C1 segment of cervical spinal cord (tissue), 14 donors: ENCODE results near the gene FSCN2.
A peak's percentile ranks its signal among the peaks of the same experiment; 100 is the strongest.

Source experiments
- DNase-seq, 14 donors: peaks; one replicate each; lab custom pipeline; 2025; lab: John Stamatoyannopoulos, UW

Gene FSCN2

GRCh38 chr17:81489998-81490992 lies 37.9 kb upstream of the FSCN2 start:
- no peak for DNase-seq

GRCh38 chr17:81491181-81491581 lies 37.0 kb upstream of the FSCN2 start:
- no peak for DNase-seq

GRCh38 chr17:81491761-81492160 lies 36.4 kb upstream of the FSCN2 start:
- no peak for DNase-seq

- no peak for DNase-seq
Measured at GRCh38 chr17:81492202-81492601, 36.0 kb upstream of the FSCN2 start.

GRCh38 chr17:81492706-81493105 lies 35.5 kb upstream of the FSCN2 start:
- DNase-seq, result no peak

- DNase-seq, result peak in 1 of 14 donors; percentile 22
Measured at GRCh38 chr17:81493198-81494038, 34.8 kb upstream of the FSCN2 start.

GRCh38 chr17:81494626-81495377 lies 33.4 kb upstream of the FSCN2 start:
- DNase-seq, result peak in 1 of 14 donors; percentile 20

GRCh38 chr17:81498953-81499600 lies 29.1 kb upstream of the FSCN2 start:
- DNase-seq, result no peak

- DNase-seq, result no peak
Measured at GRCh38 chr17:81499601-81499970, 28.6 kb upstream of the FSCN2 start.

- DNase-seq, result no peak
Measured at GRCh38 chr17:81500047-81500446, 28.1 kb upstream of the FSCN2 start.

GRCh38 chr17:81502471-81503017 lies 25.6 kb upstream of the FSCN2 start:
- DNase-seq, result no peak

- no peak for DNase-seq
Measured at GRCh38 chr17:81503619-81504018, 24.6 kb upstream of the FSCN2 start.

GRCh38 chr17:81508639-81509206 lies 19.5 kb upstream of the FSCN2 start:
- DNase-seq, result no peak

GRCh38 chr17:81509207-81509971 lies 18.8 kb upstream of the FSCN2 start:
- no peak for DNase-seq

- no peak for DNase-seq
Measured at GRCh38 chr17:81509972-81510784, 18.0 kb upstream of the FSCN2 start.

GRCh38 chr17:81510785-81511553 lies 17.2 kb upstream of the FSCN2 start:
- DNase-seq, result peak in 4 of 14 donors; percentile 17 to 44 (median 34)

GRCh38 chr17:81511554-81511803 lies 16.7 kb upstream of the FSCN2 start:
- DNase-seq, result peak in 2 of 14 donors; percentile 31 to 44
